Tibial nerve (tissue), 4 donors: Measurements from ENCODE around the gene RETREG1. TPM values are rescaled to one million over a fixed set of nuclear protein-coding genes. Genes with fewer than 3 reads are reported as not detected.

Source experiments
- DNase-seq, 2 donors: peaks; one replicate each; pipeline ENCODE4 v3.0.0-alpha.2; 2019; ENCODE audit warnings: low spot score in 2 of 2
- H3K27ac ChIP-seq, 4 donors: fragments of 200-600 bp; sonication (generic) in 3 of 4; one replicate each; pipeline ENCODE4 v1.5.1; 2017 to 2019; ENCODE audit warnings: mild to moderate bottlenecking in 1 of 4
- H3K27me3 ChIP-seq, 2 donors: fragments of 200-600 bp; sonication (generic) in 1 of 2; one replicate each; pipeline versions ENCODE4 v1.5.1 to v1.6.0; 2017 to 2019
- H3K36me3 ChIP-seq, 3 donors: fragments of 200-600 bp; sonication (generic); one replicate each; pipeline ENCODE4 v1.5.1; 2018 to 2019
- H3K4me1 ChIP-seq, 4 donors: fragments of 200-600 bp; sonication (generic) in 3 of 4; one replicate each; pipeline ENCODE4 v1.5.1; 2017 to 2019
- H3K4me3 ChIP-seq, 4 donors: fragments of 200-600 bp; sonication (generic) in 3 of 4; one replicate each; pipeline ENCODE4 v1.5.1; 2017 to 2019; ENCODE audit warnings: mild to moderate bottlenecking in 1 of 4, moderate library complexity in 1 of 4
- H3K9me3 ChIP-seq, 4 donors: fragments of 200-600 bp; sonication (generic) in 3 of 4; one replicate each; pipeline ENCODE4 v1.5.1; 2017 to 2019
- EP300 ChIP-seq, 2 donors: sonication (generic); formaldehyde crosslinking; IDR thresholded peaks; one replicate each; pipeline ENCODE4 v1.6.1; 2017; ENCODE audit warnings: antibody characterized with exemption in 2 of 2, mild to moderate bottlenecking in 1 of 2
- POLR2A ChIP-seq, 2 donors: fragments of 450-650 bp; IDR thresholded peaks; one replicate each; pipeline ENCODE4 v1.6.1; 2017; ENCODE audit warnings: antibody characterized with exemption in 2 of 2, mild to moderate bottlenecking in 2 of 2, moderate library complexity in 2 of 2
- WGBS, 2 donors: methylation state at CpG; one replicate each; pipeline ENCODE4 v1.1.5; 2018; 5-methylcytosine and 5-hydroxymethylcytosine counted together
- total RNA-seq, 4 donors: library from RNA; depleted of rRNA; stranded (reverse); fragments of >200 nt; gene quantifications; one replicate each; pipeline ENCODE4 v1.1.0, GENCODE V29; 2016
- TF ChIP-seq, protein P1 (sequence below), 5 experiments: fragments of 200-600 bp in 3 of 5; fragments of 450-650 bp in 2 of 5; sonication (generic) in 3 of 5; IDR thresholded peaks; one replicate each; pipeline ENCODE4 v1.5.1; 2016 to 2019; ENCODE audit warnings: antibody characterized with exemption in 5 of 5, mild to moderate bottlenecking in 3 of 5, moderate library complexity in 2 of 5

The RETREG1 gene
- total RNA-seq, 4 donors from 2014 or later, result 57.5 to 90.9 (median 77.0) TPM

- Histone ChIP-seq H3K36me3 (peaks cover 0 to 8% (median 0%) of the 10 kb centered on the region in 3 donors), H3K9me3 (no peaks in the 10 kb centered on the region), H3K27me3 (no peaks in the 10 kb centered on the region), H3K4me1 (peaks cover 0 to 49% (median 8%) of the 10 kb centered on the region in 4 donors), H3K4me3 (no peak overlapping the region), H3K27ac (peak overlapping the region in 2 of 4 donors; percentile 36 to 59)
- TF ChIP-seq, protein P1, sequence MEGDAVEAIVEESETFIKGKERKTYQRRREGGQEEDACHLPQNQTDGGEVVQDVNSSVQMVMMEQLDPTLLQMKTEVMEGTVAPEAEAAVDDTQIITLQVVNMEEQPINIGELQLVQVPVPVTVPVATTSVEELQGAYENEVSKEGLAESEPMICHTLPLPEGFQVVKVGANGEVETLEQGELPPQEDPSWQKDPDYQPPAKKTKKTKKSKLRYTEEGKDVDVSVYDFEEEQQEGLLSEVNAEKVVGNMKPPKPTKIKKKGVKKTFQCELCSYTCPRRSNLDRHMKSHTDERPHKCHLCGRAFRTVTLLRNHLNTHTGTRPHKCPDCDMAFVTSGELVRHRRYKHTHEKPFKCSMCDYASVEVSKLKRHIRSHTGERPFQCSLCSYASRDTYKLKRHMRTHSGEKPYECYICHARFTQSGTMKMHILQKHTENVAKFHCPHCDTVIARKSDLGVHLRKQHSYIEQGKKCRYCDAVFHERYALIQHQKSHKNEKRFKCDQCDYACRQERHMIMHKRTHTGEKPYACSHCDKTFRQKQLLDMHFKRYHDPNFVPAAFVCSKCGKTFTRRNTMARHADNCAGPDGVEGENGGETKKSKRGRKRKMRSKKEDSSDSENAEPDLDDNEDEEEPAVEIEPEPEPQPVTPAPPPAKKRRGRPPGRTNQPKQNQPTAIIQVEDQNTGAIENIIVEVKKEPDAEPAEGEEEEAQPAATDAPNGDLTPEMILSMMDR (IDR thresholded peaks at IDR 0.05), result no peak
- no peak for TF ChIP-seq POLR2A (IDR thresholded peaks at IDR 0.05)
- TF ChIP-seq EP300 (IDR thresholded peaks at IDR 0.05), result no peak
- DNase-seq, result no peak
- WGBS, 2 donors, result 69 to 71% methylated on average over 10 of the region's 10 CpGs
Observed at GRCh38 chr5:16597946-16598694, 18.7 kb downstream of the RETREG1 start.

DNA sequence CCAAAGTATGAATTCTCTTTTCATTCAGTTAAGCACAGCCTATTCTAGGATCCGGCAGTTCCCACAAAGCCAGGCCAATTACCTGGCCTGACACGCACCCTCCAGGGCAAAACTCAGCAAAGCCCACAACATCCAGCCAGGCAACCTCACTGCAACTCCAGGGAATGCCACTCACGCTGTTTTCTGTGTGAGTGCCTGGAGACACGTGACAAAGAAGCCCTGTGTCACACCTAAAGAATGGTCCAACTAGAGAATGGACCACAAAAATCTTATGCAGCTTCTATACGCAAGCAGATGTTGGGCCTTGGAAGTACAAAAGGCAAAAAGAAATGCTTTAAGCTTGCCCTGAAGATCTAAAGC is 20.2 kb downstream of the RETREG1 start:
- WGBS, 2 donors, result 58 to 64% methylated on average over 5 of the region's 5 CpGs
- Histone ChIP-seq H3K27ac (peak overlapping the region in 2 of 4 donors; percentile 59 to 82), H3K9me3 (no peaks in the 10 kb centered on the region), H3K4me1 (peaks cover 0 to 53% (median 8%) of the 10 kb centered on the region in 4 donors), H3K4me3 (no peak overlapping the region), H3K27me3 (no peaks in the 10 kb centered on the region), H3K36me3 (no peaks in the 10 kb centered on the region)
- TF ChIP-seq EP300 (IDR thresholded peaks at IDR 0.05) (no peak), POLR2A (IDR thresholded peaks at IDR 0.05) (no peak)
- TF ChIP-seq, protein P1 (IDR thresholded peaks at IDR 0.05), result no peak
- DNase-seq, result no peak

DNA sequence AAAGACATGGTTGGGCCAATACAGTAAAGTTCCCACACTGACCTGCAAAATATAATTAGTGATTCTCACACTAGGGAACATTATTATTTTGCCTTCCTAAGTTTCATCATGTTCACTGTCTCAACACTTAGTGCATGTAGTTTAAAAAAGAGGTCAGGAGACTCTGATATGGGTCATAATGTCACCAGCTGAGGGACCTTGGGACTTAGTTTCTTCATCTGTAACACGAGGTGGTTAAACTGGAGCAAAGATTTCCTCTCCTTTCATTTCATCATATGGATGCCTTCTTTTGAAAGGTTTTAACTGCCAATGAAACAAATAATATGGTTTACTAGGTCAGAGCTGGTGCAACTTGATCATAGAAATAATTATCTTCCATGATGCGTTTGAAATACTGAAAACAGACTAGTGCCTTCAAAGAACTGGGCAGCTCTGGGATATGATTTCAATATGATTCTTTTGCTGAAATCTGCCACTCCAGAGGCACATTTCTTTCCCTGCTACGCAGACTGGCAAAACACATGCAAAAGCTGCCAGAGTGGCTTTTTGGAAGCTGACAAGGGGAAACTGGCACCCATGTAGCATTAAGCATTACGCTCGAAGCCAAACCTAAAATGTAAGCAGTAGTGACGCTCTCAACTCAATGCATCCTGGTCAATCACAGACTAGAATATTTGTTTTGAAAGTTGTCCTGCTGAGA is 20.8 kb downstream of the RETREG1 start:
- DNase-seq, result no peak
- Histone ChIP-seq H3K27me3 (no peaks in the 10 kb centered on the region), H3K4me3 (no peak overlapping the region), H3K27ac (peak overlapping the region in 2 of 4 donors; percentile 59 to 82), H3K4me1 (peaks cover 0 to 48% (median 7%) of the 10 kb centered on the region in 4 donors), H3K9me3 (no peaks in the 10 kb centered on the region), H3K36me3 (no peaks in the 10 kb centered on the region)
- 44 to 67% methylated on average over 6 of the region's 6 CpGs for WGBS, 2 donors
- TF ChIP-seq, protein P1 (IDR thresholded peaks at IDR 0.05), result no peak
- TF ChIP-seq EP300 (IDR thresholded peaks at IDR 0.05), result peak in 1 of 2 donors; percentile 5
- TF ChIP-seq POLR2A (IDR thresholded peaks at IDR 0.05), result no peak

DNA sequence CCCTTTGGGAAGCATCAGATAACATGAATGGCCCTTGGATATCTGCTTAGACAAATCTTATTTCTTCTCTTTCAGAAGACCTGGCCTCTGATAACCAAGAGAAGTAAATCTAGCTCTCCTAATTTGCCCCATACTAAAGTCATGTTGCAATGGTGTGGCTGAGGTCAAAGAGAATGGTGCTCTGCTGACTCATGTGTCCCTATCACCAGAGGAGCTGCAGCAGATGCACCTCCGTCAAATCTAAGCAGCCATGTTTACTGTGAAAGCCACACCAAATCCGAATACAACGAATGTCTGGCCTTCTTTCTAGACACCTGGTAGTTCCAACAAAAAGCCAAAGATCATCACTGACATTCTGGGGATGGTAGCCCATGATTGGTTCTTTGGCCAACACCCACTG is 23.2 kb downstream of the RETREG1 start:
- no peak for DNase-seq

More for the DNA sequence above, 23.2 kb downstream of the RETREG1 start:
- TF ChIP-seq POLR2A (IDR thresholded peaks at IDR 0.05) (no peak), EP300 (IDR thresholded peaks at IDR 0.05) (no peak)
- TF ChIP-seq, protein P1 (IDR thresholded peaks at IDR 0.05), result no peak
- Histone ChIP-seq H3K9me3 (no peaks in the 10 kb centered on the region), H3K4me3 (no peak overlapping the region), H3K4me1 (peaks cover 0 to 35% (median 2%) of the 10 kb centered on the region in 4 donors), H3K36me3 (no peaks in the 10 kb centered on the region), H3K27me3 (no peaks in the 10 kb centered on the region), H3K27ac (peak overlapping the region in 2 of 4 donors; percentile 48 to 72)
- 81 to 86% methylated on average over 3 of the region's 3 CpGs for WGBS, 2 donors
